ENCODE measurements around the gene MTA3.
"Not testable (repeated sequence)": the region's sequence is repeated elsewhere in the genome, so short reads cannot be mapped to it uniquely, and the experiment has no call there.

The MTA3 gene

DNA sequence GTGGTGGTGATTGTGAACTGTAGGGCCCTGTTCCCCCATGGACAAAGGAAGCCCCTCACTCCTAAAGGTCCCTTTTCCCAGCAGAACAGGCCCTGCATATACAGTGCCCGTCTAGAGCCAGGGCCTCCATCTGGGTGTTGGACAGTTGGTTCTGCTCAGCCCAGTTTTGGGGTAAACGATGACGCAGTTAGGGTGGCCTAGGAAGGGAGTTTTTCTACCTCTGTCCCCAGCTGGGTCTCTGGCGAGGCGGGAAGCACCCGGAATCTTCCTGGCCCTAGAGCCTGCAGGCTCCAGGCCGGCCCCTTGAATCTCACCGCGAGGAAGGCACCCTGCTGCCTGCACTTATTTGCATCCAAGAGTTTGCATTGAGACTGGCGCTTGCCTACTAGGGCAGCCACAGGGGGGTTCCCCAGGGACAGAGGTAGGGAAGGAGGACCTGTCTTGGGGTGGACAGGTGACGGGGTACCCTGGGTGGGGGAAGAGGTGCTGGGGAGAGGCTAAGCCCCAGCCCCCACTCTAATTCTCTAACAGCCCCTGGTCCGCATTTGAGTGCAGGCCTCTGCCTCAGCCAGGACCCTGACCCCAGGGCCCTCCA, 529 bp upstream of the MTA3 start:
- DNase-seq (ENCODE audit: low spot score), result no peak

DNA sequence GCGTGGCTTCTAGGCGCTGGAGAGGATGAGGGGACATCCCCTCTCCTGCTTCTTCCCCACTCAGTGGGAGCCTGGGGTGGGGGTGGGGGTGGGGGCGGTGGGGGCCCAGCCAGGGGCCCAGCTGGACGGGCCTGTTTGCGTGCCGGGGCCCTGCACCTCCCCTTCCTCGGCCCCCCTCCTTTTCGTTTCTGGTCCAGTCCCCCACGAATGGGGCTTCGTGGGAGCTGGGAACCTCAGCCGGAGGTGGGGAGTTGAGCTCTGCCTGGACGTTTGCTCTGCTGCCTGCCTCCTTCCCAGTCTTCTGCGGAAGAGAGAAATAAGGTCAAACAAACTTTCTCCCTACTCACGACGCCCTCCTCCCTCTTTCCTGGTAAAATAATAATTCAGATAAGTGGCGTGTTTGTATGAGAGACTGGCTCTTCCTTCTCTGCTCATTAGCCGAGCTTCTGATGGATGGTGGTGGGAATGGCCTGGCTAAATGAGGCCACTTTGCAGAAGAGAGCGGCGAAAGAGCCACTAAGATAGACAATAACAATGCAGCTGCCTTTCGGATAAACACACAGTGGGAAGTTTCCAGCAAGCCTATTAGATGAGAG, 782 bp downstream of the MTA3 start:
- DNase-seq (ENCODE audit: low spot score), result no peak

DNA sequence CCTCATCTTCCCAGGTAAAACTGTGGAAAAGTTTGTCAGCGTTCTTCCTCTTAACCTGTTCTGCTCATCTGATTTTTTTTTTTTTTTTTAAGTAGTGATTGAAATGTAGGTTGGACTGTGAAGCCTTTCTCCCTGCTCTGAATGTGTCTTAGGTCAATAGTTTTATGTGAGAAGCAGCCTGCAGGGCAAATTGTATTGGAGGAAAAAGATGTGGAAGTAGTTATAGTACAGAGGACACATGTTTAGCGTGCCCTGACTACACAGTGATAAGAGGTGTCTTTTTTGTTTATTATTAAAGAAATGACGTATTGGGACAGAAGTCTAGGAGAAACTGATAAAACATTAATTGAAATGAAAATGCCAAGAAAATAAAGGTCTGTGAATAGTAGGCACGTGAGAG, 1.5 kb downstream of the MTA3 start:
- no peak for DNase-seq (ENCODE audit: low spot score)

DNA sequence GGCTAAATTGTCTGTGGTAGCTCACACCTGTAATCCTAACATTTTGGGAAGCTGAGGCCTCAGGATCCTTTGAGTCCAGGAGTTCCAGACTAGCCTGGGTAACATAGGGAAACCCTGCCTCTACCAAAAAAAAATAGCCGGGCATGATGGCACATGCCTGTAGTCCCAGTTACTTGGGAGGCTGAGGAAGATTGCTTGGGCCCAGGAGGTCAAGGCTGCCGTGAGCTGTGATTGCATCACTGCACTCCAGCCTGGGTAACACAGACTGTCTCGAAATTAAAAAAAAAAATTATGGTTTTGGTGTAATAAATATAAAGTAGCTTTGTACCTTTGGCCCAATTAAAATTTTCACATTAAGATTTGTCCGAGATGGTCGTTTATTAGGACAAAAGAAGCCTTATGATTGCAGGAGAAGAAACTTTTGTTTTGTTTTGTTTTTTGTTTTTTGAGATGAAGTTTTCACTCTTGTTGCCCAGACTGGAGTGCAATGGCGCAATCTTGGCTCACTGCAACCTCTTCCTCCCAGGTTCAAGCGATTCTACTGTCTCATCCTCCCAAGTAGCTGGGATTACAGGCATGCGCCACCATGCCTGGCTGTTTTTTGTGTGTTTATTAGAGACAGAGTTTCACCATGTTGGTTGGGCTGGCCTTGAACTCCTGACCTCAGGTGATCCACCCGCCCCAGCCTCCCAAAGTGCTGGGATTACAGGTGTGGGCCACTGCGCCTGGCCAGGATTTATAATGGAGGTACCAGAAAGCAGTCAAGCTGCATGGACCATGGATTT, 4.1 kb downstream of the MTA3 start:
- DNase-seq (ENCODE audit: low spot score), result no peak

DNA sequence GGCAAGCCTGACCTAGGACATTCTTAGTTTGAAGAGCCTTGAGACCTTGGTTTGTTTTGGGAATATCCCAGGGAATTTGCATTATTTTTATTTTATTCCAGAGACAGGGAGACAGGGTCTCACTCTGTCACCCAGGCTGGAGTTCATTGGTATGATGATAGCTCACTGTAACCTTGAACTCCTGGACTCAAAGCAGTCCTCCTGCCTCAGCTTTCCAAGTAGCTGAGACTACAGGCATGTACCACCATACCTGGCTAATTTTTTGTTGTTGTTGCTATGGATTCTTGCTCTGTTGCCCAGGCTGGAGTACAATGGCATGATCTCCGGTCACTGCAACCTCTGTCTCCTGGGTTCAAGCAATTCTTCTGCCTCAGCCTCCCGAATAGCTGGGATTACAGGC, 4.8 kb downstream of the MTA3 start:
- no peak for DNase-seq (ENCODE audit: low spot score)

DNA sequence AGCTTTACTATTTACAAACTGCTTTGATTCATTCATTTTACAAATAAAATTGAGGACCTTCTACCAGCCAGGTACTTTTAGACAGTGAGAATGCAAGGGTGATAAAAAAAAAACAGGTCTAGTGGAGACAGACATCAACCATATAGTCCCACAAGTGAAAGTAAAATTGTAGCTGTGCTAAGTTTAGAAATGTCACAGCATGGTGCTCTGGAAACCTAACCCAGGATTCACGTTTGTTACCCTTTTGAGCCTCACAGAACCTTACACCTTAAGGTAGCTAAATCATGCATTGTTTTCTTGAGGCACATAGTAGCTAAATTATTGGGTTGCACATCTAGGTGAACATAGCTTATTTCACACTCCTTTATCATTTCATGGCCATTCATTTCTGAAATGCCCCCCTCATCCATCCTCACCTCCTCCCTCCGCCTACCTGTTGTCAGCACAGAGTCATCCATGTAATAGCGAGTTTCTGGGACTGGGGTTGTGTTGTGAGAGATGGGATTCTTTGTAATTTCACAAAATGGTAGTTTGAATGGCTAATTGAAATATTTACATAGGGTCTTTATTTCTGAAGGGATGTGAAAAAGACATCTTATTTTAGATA, 7.1 kb downstream of the MTA3 start:
- no peak for DNase-seq (ENCODE audit: low spot score)

DNA sequence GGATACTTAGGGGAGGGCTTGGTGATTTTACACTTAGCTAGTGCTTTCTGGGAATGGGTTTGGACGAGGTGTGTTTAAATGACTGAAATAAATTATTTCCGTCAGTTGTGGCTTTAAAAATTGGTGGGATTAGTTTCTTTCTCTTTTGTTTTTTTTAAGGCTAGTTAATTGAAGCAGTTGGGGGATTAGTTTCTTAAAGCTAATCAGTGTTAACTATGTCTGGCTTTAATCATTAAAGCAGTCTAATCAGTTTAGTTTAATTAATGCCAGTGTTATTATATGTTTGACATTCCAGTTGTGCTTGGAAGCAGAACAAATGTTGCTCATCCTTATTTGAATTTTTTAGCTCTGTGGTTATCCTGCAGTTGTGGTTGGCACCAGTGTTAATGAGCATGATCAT, 10.2 kb downstream of the MTA3 start:
- no peak for DNase-seq (ENCODE audit: low spot score)

DNA sequence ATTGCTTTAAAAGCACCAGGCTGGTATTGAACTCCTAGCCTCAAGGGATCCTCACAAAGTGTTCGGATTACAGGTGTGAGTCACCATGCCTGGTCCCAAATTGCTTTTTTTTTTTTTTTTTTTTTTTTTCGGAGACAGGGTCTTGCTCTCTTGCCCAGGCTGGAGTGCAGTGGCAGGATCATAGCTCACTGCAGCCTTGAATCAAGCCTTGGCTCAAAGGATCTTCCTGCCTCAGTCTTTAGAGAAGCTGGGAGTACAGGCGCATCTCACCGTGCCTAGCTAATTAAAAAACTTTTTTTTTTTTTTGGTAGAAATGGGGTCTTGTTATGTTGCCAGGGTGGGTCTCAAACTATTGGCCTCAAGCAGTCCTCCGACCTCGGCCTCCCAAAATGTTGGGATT, 12.8 kb downstream of the MTA3 start:
- DNase-seq (ENCODE audit: low spot score), result no peak

DNA sequence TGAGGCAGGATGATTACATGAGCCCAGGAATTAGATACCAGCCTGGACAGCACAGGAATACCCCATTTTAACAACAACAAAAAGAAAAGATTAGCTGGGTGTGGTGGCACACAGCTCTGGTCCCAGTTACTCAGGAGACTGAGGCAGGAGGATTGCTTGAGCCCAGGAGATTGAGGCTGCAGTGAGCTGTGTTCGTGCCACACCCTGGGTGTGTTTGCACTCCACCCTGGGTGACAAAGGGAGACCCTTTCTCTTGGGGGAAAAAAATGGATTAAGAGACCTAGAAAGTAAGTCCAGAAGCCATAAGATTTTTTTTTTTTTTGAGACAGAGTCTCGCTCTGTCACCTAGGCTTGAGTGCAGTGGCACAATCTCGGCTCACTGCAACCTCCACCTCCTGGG, 16.2 kb downstream of the MTA3 start:
- DNase-seq (ENCODE audit: low spot score), result not testable (repeated sequence)

DNA sequence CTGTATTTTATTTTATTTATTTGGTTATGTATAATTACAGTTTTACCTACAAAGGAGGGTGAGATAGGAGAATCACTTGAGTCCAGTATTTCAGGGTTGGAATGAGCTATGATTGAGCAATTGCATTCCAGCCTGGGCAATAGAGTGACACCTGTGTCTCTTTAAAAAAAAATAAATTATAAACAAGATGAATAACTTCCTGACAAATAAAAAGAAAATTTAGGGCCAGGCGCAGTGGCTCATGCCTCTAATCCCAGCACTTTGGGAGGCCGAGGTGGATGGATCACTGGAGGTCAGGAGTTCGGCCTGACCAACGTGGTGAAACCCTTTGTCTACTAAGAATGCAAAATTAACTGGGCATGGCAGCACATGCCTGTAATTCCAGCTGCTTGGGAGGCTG, 17.3 kb downstream of the MTA3 start:
- no peak for DNase-seq (ENCODE audit: low spot score)

DNA sequence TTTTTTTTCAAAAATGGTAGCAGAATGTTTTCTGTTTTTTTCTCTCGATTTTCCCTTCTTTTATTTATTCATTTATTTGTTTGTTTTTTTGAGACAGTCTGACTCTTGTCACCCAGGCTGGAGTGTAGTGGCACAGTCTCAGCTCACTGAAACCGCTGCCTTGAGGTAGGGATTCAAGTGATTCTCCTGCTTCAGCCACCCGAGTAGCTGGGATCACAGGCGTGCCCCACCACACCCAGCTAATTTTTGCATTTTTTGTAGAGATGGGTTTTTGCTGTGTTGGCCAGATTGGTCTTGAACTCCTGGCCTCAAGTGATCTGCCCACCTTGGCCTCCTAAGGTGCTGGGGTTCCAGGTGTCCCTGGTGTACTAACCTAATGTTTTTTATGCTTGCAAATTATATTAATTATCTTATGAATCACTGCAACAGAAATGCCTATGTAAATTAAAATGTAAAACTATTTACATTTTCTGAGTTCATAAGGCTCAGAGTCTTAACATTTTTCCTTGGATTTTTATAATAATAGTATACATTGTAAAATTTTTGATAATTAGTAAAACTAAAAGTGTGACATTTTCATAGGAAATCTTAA, 19.2 kb downstream of the MTA3 start:
- no peak for DNase-seq (ENCODE audit: low spot score)

DNA sequence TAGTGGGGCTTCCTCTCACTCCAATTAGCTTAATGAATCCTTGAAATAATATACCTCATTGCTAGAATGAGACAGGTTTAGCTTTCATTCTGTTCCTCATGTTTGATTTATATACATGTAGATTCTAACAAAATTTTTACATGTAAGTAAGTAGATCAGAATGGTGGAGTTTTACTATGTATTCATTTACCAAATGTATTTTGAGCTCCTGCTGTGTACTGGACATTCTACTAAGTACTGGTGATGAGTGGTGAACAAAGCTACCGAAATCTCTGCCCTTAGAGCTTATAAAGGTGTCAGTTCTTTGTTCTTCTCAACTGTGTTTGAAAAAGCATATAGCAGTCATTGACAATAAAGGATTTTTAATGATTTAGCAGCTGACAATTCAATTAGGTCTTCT, 19.7 kb downstream of the MTA3 start:
- no peak for DNase-seq (ENCODE audit: low spot score)

DNA sequence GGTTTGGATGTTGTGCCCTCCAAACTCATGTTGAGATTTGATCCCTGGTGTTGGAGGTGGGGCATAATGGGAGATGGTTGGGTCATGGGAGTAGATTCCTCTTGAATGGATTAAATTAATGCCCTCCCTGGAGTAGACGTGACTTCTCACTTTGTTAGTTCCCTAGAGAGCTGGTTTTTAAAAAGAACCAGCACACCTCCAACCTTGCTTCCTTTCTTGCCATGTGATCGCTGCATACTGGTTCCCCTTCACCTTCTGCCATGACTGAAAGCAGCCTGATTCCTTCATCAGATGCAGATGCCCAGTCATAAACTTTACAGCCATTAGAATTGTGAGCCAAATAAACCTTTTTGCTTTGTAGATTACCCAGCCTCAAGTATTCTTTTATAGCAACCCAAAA, 21.7 kb downstream of the MTA3 start:
- no peak for DNase-seq (ENCODE audit: low spot score)

DNA sequence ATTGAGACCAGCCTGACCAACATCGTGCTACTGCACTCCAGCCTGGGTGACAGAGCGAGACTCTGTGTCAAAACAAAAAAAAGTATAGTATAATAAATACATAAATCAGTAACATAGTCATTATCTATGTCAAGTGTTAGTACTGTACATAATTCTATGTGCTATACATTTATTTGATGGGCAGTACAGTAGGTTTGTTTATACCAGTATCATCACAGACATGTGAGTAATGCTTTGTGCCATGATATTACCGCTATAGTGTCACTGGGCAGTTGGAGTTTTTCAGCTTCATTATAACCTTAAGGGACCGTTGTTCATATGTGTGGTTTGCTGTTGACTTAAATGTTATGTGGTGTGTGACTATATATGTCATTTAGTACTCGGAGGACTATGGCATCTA, 24.9 kb downstream of the MTA3 start:
- no peak for DNase-seq (ENCODE audit: low spot score)

DNA sequence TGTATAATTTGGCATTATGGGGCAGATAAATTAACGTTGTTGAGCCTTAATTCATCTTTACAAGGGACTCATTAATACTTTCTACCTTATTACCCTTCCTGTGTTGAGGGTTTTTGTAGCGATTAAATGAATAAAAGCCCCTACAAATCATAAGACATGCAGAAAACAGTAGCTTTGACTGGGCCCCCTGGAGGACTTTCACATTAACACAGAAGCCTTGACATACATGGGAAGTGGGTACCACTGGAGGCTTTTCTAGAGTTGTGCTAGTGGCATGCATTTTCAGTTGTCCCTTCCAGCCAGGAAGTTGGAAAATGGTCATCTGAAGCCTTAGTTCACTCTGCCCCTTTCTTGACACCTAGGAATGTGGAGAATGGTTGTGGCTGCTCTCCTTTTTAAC, 30.2 kb downstream of the MTA3 start:
- DNase-seq (ENCODE audit: low spot score), result no peak

DNA sequence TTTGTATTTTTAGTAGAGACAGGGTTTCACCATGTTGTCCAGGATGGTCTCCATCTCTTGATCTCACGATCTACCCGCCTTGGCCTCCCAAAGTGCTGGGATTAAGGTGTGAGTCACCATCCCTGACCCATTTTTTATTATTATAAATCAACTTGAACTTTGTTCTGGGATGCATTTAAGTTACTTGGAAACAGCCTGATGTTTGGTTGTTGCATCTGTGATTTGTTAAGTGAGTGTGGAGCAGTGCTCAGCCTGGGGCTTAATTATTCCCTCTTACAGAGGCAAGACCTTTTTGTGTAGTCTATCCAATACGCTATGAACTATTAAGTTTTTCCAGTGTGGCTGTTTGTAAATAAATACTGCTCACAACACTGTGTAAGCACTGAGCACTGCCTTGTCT, 32.6 kb downstream of the MTA3 start:
- no peak for DNase-seq (ENCODE audit: low spot score)

DNA sequence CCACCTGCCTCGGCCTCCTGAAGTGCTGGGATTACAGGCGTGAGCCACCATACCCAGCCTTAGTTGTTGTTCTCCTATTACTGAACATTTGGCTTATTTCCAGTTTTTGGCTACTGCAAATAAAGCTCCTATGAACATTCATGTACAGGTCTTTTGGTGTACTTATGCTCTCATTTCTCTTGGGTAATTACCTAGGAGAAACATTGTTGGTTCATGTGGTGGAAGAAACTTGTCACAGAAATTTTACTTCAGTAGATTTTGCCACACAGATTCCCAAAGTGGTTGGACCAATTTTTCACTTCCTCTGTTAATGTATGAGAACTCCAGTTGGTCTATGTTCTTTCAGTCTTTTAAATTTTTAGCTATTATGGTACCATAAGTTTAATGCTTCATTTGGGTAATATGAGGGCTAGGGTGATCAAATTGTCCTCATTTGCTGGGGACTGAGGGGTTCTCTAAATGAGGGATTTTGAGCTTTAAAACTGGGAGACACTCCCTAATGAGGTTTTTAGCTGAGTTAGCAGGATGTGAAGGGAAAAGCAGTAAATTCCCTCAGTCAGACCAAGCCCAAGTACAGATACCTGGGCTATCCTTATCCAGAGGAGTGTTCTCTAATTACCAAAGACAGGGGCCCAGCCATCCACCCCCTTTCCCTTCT, 33.9 kb downstream of the MTA3 start:
- no peak for DNase-seq (ENCODE audit: low spot score)

DNA sequence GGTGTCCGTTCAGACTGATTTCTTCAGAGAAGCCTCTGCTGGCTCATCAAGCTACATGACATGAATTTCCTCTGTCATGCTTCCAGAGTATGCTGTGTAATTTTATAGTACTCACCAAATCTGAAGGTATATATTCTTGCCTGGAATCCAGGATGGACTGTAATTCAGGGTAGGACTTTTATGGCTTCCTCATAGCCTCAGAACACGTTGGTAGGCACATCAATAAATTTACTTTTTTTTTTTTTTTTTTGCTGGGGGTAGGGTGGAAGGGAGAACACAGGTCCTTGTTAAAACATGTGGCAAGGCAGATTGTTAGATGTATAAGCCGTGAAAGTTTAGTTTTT, 34.4 kb downstream of the MTA3 start:
- DNase-seq (ENCODE audit: low spot score), result no peak

DNA sequence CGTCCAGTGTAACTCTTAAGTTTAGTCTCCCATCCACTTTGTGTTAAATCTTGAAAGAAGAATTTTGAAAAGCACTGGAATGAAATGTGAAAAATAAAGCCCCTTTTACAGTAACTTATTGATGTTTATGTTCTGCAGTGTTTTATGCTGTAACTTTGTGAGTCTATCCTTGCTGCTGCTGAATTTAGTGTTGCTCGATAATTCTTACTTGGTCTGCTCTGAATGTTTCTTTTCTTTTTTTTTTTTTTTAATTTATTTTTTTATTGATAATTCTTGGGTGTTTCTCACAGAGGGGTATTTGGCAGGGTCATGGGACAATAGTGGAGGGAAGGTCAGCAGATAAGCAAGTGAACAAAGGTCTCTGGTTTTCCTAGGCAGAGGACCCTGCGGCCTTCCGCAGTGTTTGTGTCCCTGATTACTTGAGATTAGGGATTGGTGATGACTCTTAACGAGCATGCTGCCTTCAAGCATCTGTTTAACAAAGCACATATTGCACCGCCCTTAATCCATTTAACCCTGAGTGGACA, 36.0 kb downstream of the MTA3 start:
- not testable (repeated sequence) for DNase-seq (ENCODE audit: low spot score)

DNA sequence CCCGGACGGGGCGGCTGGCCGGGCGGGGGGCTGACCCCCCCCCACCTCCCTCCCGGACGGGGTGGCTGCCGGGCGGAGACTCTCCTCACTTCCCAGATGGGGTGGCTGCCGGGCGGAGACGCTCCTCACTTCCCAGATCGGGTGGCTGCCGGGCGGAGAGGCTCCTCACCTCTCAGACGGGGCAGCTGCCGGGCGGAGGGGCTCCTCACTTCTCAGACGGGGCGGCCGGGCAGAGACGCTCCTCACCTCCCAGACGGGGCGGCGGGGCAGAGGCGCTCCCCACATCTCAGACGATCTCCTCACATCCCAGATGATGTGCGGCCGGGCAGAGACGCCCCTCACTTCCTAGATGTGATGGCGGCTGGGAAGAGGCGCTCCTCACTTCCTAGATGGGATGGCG, 37.7 kb downstream of the MTA3 start:
- DNase-seq (ENCODE audit: low spot score), result not testable (repeated sequence)

DNA sequence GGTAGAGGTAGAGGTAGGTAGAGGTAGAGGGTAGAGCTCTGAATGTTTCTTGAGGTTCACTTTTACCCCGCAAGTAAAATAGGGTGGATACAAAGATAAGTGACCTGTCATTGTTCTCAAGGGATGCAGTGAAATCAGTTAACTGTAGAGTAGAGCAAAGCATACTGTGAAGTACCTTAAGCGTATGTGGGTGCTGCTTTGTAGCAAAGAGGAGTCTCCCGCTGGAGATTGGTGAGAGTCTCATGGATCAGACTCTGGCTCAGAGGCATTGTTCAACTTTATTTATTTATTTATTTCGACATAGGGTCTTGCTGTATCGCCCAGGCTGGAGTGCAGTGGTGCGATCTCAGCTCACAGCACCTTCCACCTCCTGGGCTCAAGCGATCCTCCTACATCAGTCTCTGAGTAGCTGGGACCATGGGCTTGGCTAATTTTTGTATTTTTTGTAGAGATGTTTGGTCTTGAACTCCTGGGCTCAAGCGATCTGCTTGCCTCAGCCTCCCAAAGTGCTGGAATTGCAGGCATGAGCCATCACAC, 38.7 kb downstream of the MTA3 start:
- no peak for DNase-seq (ENCODE audit: low spot score)
